Measurements from ENCODE around the gene SIRT5. TPM values are rescaled to one million over a fixed set of nuclear protein-coding genes. Genes with fewer than 3 reads are reported as not detected.

The SIRT5 gene
- total and polyA plus RNA-seq, 3 experiments from 2014 or later, result 8.2 to 10.7 (median 9.7) TPM

DNA sequence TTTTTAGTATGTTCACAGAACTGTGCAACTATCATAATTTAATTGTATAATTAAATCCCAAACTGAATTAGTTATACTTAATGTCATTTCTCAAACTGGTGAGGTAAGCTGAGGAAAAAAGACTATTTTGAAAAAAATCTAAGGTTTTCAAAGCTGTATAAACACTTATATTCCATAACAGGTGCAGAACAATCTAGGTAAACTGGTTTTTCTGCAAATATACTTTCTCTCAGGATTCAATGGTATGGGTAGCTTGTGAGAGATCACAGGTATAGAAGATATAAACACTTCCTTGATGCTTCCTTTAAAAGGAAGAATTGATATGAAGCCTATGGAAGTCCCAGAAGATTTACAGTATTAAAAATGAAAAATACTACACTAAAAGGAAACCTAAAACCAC, 74.4 kb downstream of the SIRT5 start:
- ChIA-PET CTCF (no interaction called here), POLR2A (no interaction called here)
- DNase-seq, result no peak
- Histone ChIP-seq H3K27me3 (ENCODE audit: insufficient read depth, low read length, poor library complexity, severe bottlenecking) (no peaks in the 10 kb centered on the region), H3K4me1 (ENCODE audit: insufficient read depth, low read length) (no peaks in the 10 kb centered on the region), H3K36me3 (ENCODE audit: insufficient read depth, low read length) (peaks cover 6% of the 10 kb centered on the region), H3K9me3 (ENCODE audit: low read length) (no peaks in the 10 kb centered on the region), H3K4me3 (ENCODE audit: low read length) (no peak overlapping the region), H3K27ac (ENCODE audit: low read depth, low read length) (no peak overlapping the region)
- Mint-ChIP-seq H3K9me3 (no peaks in the 10 kb centered on the region), H3K4me1 (peaks cover 19 to 38% (median 25%) of the 10 kb centered on the region in 3 donors), H3K36me3 (peaks cover 5 to 39% (median 14%) of the 10 kb centered on the region in 3 donors), H3K4me3 (peak overlapping the region in 1 of 7 donors; percentile 33), H3K27me3 (no peaks in the 10 kb centered on the region), H3K27ac (peak overlapping the region in 3 of 8 donors; percentile 0 to 79 (median 20))

DNA sequence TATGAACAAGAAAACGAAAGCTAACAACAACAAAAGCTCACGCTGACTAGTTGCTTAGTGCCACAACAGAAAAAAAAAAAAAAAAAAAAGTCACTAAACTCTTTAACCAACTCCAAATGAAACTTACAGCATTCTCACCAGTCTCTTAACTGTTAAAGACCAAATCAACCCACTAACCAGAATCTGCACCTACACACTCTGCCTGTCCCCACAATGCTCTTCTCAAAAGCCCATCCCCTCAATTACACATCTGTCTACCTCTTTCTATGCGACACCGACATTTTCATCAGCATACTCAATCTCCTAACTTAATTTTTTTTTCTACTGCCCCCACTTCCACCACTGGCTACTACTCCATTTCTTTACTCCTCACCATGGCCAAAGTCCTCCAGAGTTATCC, 75.0 kb downstream of the SIRT5 start:
- no peaks in the 10 kb centered on the region for H3K9me3 Mint-ChIP-seq
- H3K27ac Mint-ChIP-seq, result peak overlapping the region in 6 of 8 donors; percentile 0 to 79 (median 16)
- H3K27me3 ChIP-seq (ENCODE audit: insufficient read depth, low read length, poor library complexity, severe bottlenecking), result no peaks in the 10 kb centered on the region
- H3K36me3 Mint-ChIP-seq, result peaks cover 5 to 39% (median 14%) of the 10 kb centered on the region in 3 donors
- peaks cover 19 to 38% (median 25%) of the 10 kb centered on the region in 3 donors for H3K4me1 Mint-ChIP-seq
- H3K27ac ChIP-seq (ENCODE audit: low read depth, low read length), result no peak overlapping the region
- H3K36me3 ChIP-seq (ENCODE audit: insufficient read depth, low read length), result peaks cover 6% of the 10 kb centered on the region
- H3K4me1 ChIP-seq (ENCODE audit: insufficient read depth, low read length), result no peaks in the 10 kb centered on the region
- ChIA-PET CTCF (no interaction called here), POLR2A (no interaction called here)
- DNase-seq, result no peak
- peak overlapping the region in 2 of 7 donors; percentile 4 to 33 for H3K4me3 Mint-ChIP-seq
- no peaks in the 10 kb centered on the region for H3K9me3 ChIP-seq (ENCODE audit: low read length)
- H3K4me3 ChIP-seq (ENCODE audit: low read length), result no peak overlapping the region
- no peaks in the 10 kb centered on the region for H3K27me3 Mint-ChIP-seq

DNA sequence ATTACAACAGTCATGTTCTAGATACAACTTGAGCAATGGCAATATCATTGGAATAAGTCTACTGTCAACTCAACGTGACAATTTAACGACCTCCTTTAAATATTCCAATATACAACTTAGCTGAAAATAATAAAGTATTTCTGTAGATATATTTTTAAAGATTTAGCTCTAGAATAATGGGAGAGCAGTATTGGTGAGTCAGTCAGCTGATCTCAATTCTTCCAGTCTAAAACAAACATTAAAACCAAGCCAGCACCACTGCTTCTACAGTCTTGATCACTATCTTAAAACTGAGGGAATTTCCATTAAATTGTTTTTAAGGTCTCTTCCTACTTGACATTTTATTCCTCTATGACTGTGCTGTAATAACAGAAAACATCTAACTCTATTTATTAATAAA, 78.9 kb downstream of the SIRT5 start:
- H3K27me3 ChIP-seq (ENCODE audit: insufficient read depth, low read length, poor library complexity, severe bottlenecking), result no peaks in the 10 kb centered on the region
- Mint-ChIP-seq H3K4me1 (peaks cover 30 to 44% (median 43%) of the 10 kb centered on the region in 3 donors), H3K27ac (no peak overlapping the region), H3K4me3 (no peak overlapping the region), H3K36me3 (peaks cover 9 to 44% (median 15%) of the 10 kb centered on the region in 3 donors), H3K9me3 (no peaks in the 10 kb centered on the region), H3K27me3 (no peaks in the 10 kb centered on the region)
- DNase-seq, result no peak
- no peak overlapping the region for H3K4me3 ChIP-seq (ENCODE audit: low read length)
- ChIA-PET CTCF (no interaction called here), POLR2A (interaction anchor here (0.7 kb wide), 1 partner anchor 42 kb away, joined by 3 read pairs; no protein-coding TSS in a partner anchor)
- H3K27ac ChIP-seq (ENCODE audit: low read depth, low read length), result no peak overlapping the region
- no peaks in the 10 kb centered on the region for H3K36me3 ChIP-seq (ENCODE audit: insufficient read depth, low read length)
- H3K9me3 ChIP-seq (ENCODE audit: low read length), result no peaks in the 10 kb centered on the region
- H3K4me1 ChIP-seq (ENCODE audit: insufficient read depth, low read length), result no peaks in the 10 kb centered on the region

DNA sequence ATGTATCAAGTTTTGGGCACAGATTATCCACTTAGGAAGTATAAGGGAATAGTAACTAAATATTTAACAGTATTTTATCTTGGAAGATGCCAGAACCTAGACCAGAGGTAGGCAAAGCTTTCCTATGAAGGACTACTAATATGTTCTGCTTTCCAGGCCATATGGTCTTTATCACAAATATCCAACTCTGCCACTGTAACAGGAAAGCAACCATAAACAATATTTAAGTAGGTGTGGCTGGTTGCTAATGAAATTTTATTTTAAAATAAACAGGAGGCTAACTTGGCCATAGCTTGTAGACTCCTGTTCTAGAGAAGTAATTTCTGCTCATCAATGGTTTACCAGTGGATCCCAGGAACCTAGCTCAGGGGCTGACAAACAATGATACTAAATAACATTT, 80.1 kb downstream of the SIRT5 start:
- Mint-ChIP-seq H3K4me1 (peaks cover 34 to 48% (median 44%) of the 10 kb centered on the region in 3 donors), H3K27me3 (no peaks in the 10 kb centered on the region), H3K4me3 (no peak overlapping the region), H3K9me3 (no peaks in the 10 kb centered on the region), H3K36me3 (peaks cover 9 to 40% (median 14%) of the 10 kb centered on the region in 3 donors), H3K27ac (peak overlapping the region in 1 of 8 donors; percentile 52)
- Histone ChIP-seq H3K27ac (ENCODE audit: low read depth, low read length) (no peak overlapping the region), H3K9me3 (ENCODE audit: low read length) (no peaks in the 10 kb centered on the region), H3K27me3 (ENCODE audit: insufficient read depth, low read length, poor library complexity, severe bottlenecking) (no peaks in the 10 kb centered on the region), H3K36me3 (ENCODE audit: insufficient read depth, low read length) (no peaks in the 10 kb centered on the region), H3K4me3 (ENCODE audit: low read length) (no peak overlapping the region), H3K4me1 (ENCODE audit: insufficient read depth, low read length) (no peaks in the 10 kb centered on the region)
- DNase-seq, result no peak
- ChIA-PET POLR2A (interaction anchor here (0.6 kb wide), 1 partner anchor 444 kb away, joined by 10 read pairs; no protein-coding TSS in a partner anchor), CTCF (no interaction called here)

DNA sequence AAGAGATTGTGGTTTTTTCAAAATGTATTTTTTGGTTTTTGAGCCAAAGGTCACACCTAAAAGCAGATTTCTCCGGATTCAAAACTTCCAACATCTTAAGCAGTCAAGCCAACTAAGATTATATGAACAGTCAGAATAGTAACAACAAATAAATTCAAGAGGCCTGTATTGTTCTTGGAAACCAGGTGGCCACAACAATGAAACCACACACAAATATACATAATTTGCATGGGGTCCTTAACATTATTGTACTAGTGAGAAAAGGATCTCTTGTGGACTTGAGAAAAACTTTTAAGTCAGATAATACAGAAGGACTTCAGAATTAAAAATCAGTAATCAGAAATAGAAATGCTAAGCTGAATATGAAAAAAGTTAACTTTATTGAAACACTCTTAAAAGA, 81.3 kb downstream of the SIRT5 start:
- Mint-ChIP-seq H3K27ac (peak overlapping the region in 3 of 8 donors; percentile 27 to 60 (median 52)), H3K36me3 (peaks cover 9 to 35% (median 12%) of the 10 kb centered on the region in 3 donors), H3K9me3 (no peaks in the 10 kb centered on the region), H3K4me1 (peaks cover 41 to 53% (median 53%) of the 10 kb centered on the region in 3 donors), H3K27me3 (no peaks in the 10 kb centered on the region), H3K4me3 (no peak overlapping the region)
- DNase-seq, result no peak
- ChIA-PET POLR2A (no interaction called here), CTCF (no interaction called here)
- H3K27me3 ChIP-seq (ENCODE audit: insufficient read depth, low read length, poor library complexity, severe bottlenecking), result no peaks in the 10 kb centered on the region
- H3K27ac ChIP-seq (ENCODE audit: low read depth, low read length), result no peak overlapping the region
- no peaks in the 10 kb centered on the region for H3K36me3 ChIP-seq (ENCODE audit: insufficient read depth, low read length)
- peaks cover 5% of the 10 kb centered on the region for H3K4me1 ChIP-seq (ENCODE audit: insufficient read depth, low read length)
- H3K4me3 ChIP-seq (ENCODE audit: low read length), result no peak overlapping the region
- no peaks in the 10 kb centered on the region for H3K9me3 ChIP-seq (ENCODE audit: low read length)

DNA sequence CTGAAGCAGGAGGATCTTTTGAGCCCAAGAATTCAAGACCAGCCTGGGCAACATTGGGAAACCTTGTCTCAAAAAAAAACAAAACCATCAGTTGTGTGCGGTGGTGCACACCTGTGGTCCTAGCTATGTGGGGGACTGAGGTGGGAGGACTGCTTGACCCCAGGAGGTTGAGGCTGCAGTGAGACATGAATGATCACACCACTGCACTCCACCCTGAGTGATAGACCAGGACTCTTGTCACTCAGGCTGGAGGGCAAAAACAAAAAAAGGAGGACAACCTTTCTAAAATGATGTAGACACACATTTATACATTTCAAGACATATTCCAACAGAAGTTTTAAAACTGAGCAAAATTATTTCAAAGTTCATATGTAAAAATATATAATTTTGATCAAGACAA, 85.9 kb downstream of the SIRT5 start:
- no peaks in the 10 kb centered on the region for H3K27me3 Mint-ChIP-seq
- H3K4me3 ChIP-seq (ENCODE audit: low read length), result no peak overlapping the region
- peak overlapping the region in 2 of 7 donors; percentile 29 to 41 for H3K4me3 Mint-ChIP-seq
- peaks cover 29% of the 10 kb centered on the region for H3K4me1 ChIP-seq (ENCODE audit: insufficient read depth, low read length)
- ChIA-PET POLR2A (no interaction called here), CTCF (no interaction called here)
- no peaks in the 10 kb centered on the region for H3K9me3 ChIP-seq (ENCODE audit: low read length)
- peaks cover 4 to 13% (median 4%) of the 10 kb centered on the region in 3 donors for H3K36me3 Mint-ChIP-seq
- H3K27me3 ChIP-seq (ENCODE audit: insufficient read depth, low read length, poor library complexity, severe bottlenecking), result no peaks in the 10 kb centered on the region
- H3K27ac Mint-ChIP-seq, result peak overlapping the region in 5 of 8 donors; percentile 4 to 86 (median 52)
- H3K36me3 ChIP-seq (ENCODE audit: insufficient read depth, low read length), result no peaks in the 10 kb centered on the region
- H3K4me1 Mint-ChIP-seq, result peaks cover 74 to 90% (median 89%) of the 10 kb centered on the region in 3 donors
- no peaks in the 10 kb centered on the region for H3K9me3 Mint-ChIP-seq
- no peak overlapping the region for H3K27ac ChIP-seq (ENCODE audit: low read depth, low read length)
- no peak for DNase-seq

DNA sequence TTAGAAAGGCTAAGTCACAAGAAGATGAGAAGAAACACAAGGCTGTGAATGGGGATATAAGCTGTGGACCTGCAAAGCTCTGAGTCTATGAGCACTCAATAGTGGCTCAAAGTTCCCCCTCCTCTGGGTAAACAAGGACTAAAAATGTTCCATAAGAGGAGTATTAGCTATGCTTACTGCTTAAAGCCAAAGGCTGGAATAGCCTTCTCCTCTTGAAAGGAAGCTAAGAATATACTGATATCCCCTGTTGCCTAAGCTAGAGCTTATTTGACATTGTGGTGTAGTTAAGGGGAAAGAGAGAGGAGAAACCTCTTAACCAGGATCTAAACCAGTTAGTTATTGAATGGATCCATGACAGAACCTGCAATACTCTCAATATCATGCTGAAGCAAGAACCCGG, 86.5 kb downstream of the SIRT5 start:
- peak overlapping the region in 1 of 8 donors; percentile 14 for H3K27ac Mint-ChIP-seq
- DNase-seq, result no peak
- no peaks in the 10 kb centered on the region for H3K36me3 ChIP-seq (ENCODE audit: insufficient read depth, low read length)
- H3K9me3 ChIP-seq (ENCODE audit: low read length), result no peaks in the 10 kb centered on the region
- CTCF ChIA-PET, result no interaction called here
- H3K36me3 Mint-ChIP-seq, result peaks cover under 1 to 9% (median under 1%) of the 10 kb centered on the region in 3 donors
- H3K4me3 ChIP-seq (ENCODE audit: low read length), result no peak overlapping the region
- no peaks in the 10 kb centered on the region for H3K27me3 ChIP-seq (ENCODE audit: insufficient read depth, low read length, poor library complexity, severe bottlenecking)
- H3K4me3 Mint-ChIP-seq, result peak overlapping the region in 2 of 7 donors; percentile 0 to 8
- peaks cover 77 to 93% (median 91%) of the 10 kb centered on the region in 3 donors for H3K4me1 Mint-ChIP-seq
- POLR2A ChIA-PET, result no interaction called here
- no peaks in the 10 kb centered on the region for H3K27me3 Mint-ChIP-seq
- peaks cover 29% of the 10 kb centered on the region for H3K4me1 ChIP-seq (ENCODE audit: insufficient read depth, low read length)
- no peaks in the 10 kb centered on the region for H3K9me3 Mint-ChIP-seq
- no peak overlapping the region for H3K27ac ChIP-seq (ENCODE audit: low read depth, low read length)

DNA sequence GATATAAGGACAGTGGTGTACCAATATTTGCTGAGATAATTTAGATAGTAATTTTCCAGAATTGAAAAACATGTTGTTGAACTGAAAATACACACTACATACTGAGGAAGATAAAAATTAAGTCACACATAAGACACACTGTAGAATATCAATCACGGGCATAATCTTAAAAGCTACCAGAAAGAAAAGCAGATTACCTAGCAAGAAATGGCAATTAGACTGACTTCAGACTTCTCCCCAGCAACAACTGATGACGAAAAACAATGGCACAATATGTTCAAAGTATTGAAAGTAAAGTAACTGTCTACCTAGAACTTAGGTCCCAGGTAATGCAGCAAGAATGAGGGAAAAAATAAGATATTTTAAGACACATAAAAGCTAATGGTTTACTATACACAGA, 87.2 kb downstream of the SIRT5 start:
- H3K9me3 ChIP-seq (ENCODE audit: low read length), result no peaks in the 10 kb centered on the region
- no peak for DNase-seq
- H3K27me3 Mint-ChIP-seq, result no peaks in the 10 kb centered on the region
- ChIA-PET POLR2A (no interaction called here), CTCF (no interaction called here)
- no peaks in the 10 kb centered on the region for H3K36me3 ChIP-seq (ENCODE audit: insufficient read depth, low read length)
- H3K4me1 Mint-ChIP-seq, result peaks cover 80 to 95% (median 94%) of the 10 kb centered on the region in 3 donors
- no peak overlapping the region for H3K27ac ChIP-seq (ENCODE audit: low read depth, low read length)
- no peaks in the 10 kb centered on the region for H3K27me3 ChIP-seq (ENCODE audit: insufficient read depth, low read length, poor library complexity, severe bottlenecking)
- no peaks in the 10 kb centered on the region for H3K9me3 Mint-ChIP-seq
- H3K27ac Mint-ChIP-seq, result peak overlapping the region in 3 of 8 donors; percentile 14 to 68 (median 52)
- H3K4me3 ChIP-seq (ENCODE audit: low read length), result no peak overlapping the region
- peaks cover 36% of the 10 kb centered on the region for H3K4me1 ChIP-seq (ENCODE audit: insufficient read depth, low read length)
- H3K36me3 Mint-ChIP-seq, result peaks cover 0 to 6% (median 0%) of the 10 kb centered on the region in 3 donors
- H3K4me3 Mint-ChIP-seq, result peak overlapping the region in 1 of 7 donors; percentile 1
